AG09309 (cell line): Measurements from ENCODE around the gene SMARCC1.

Source experiments
- DNase-seq: peaks from one replicate; pipeline ENCODE4 v3.0.0-alpha.2; 2010; ENCODE audit warnings: low read depth
- H3K4me3 ChIP-seq: 2 replicates; pipeline ENCODE4 v1.5.1; 2011; ENCODE audit warnings: mild to moderate bottlenecking, low read depth, low read length, moderate library complexity; ENCODE audit not compliant: control insufficient read depth
- CTCF ChIP-seq: IDR thresholded peaks from 2 replicates; pipeline ENCODE4 v1.5.1; 2011; ENCODE audit warnings: mild to moderate bottlenecking, low read depth, low read length, inconsistent platforms; ENCODE audit not compliant: insufficient read depth, control insufficient read depth; ENCODE audit errors: missing control alignments

Gene SMARCC1

GRCh38 chr3:47630810-47631209, 150.9 kb downstream of the SMARCC1 start:
- no peak overlapping the region for H3K4me3 ChIP-seq
- no peak for TF ChIP-seq CTCF
- DNase-seq: no peak

DNA sequence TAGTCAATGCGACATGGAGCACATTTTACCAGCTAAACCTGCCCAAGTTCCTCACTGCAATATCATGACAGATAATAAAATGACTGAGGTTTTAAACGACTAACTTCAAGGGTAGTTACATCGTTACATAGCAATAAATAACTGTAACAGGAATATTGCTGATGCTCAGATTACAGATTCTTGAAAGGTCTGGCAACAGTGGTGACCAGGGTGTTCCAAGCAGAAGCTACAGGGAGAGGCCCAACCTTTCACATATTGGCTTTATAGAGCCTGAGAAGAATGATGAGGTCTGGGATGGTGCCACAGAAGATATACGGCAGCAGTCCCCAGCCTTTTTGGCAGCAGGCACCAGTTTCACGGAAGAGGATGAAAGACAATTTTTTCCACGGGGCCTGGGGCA, 151.9 kb downstream of the SMARCC1 start:
- no peak for TF ChIP-seq CTCF
- no peak overlapping the region for H3K4me3 ChIP-seq
- no peak for DNase-seq

GRCh38 chr3:47628426-47628825, 153.3 kb downstream of the SMARCC1 start:
- no peak for DNase-seq
- H3K4me3 ChIP-seq: no peak overlapping the region
- TF ChIP-seq CTCF: no peak

DNA sequence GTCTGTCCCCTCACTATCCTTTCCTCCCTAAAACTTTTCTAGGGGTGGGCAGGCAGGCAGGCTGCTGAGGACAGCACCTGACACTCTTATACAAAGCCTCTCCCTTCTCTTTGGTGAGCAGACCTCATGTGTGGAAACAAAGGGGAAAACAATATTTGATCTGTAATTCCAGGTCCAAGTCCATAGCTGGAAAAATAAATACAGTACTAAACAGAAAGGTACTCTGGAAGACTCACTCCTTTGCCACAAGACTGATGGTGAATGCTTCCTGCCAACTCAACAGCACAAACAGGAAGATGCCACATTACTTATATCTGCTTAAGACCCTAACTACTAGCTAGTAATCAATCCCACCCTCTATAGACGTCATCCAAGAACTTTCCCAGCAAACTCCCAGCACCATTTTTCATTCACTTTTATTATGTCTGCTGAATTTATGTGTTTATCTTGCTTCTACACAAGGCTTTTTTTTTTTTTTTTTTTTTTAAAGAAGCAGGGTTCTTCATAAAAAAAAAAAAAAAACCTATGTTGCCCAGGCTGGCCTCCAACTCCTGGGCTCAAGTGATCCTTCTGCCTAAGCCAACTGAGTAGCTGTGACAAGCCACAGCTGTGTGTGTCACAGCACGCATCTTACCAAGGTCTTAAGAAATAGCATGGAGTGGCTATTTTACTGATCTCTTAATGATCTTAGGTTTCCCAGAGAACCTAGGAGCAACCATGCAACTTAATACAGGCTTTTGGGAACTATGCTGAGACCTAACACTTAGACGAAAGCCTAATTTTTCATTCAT, 158.8 kb downstream of the SMARCC1 start:
- H3K4me3 ChIP-seq: no peak overlapping the region
- DNase-seq: no peak
- TF ChIP-seq CTCF: no peak

DNA sequence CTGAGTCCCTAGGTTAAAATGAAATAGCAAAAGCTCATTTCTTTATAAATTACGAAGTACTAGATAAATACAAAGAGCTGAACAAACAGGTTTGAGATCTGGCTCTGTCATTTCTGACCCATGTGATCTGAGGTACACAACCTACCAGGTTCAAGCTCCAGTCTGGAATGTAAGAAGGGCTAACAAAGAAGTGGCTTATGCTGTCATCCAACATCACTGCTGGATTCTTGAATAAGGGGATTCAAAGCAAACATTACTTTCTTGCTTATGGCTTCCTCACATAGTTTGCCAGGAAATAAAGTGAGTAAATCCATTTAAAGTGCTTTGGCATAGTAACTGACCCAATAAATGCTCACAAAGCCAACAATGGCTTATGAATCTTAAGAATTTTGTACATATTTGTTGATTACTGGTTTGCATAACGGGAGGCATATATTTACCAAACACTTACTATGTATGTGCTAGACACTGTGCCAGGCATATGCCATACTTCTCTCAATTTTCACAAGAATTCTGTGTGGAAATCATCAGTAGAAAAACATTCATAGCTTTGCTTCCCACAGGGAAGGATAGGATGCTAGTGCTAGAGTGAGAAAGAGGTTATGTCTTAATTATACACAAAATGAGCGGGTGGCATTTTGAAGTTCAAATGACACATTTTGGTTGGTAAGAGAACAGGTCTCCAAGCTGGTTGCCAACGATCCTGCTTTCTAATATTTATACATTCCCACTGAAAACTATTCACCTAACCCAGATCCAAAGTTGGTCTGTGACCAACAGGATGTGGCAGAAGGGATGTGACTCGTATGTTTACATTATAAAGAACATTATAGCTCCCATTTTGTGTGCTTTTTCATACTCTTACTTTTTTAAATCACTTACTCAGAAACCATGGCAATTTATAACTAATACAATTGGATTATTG, 164.3 kb downstream of the SMARCC1 start:
- DNase-seq: no peak
- H3K4me3 ChIP-seq: no peak overlapping the region
- TF ChIP-seq CTCF: no peak

- H3K4me3 ChIP-seq: no peak overlapping the region
- no peak for DNase-seq
- TF ChIP-seq CTCF: no peak
Measured at GRCh38 chr3:47614788-47615187, 166.9 kb downstream of the SMARCC1 start.
